Measurements from ENCODE around the gene SERTAD3. TPM values are rescaled to one million over a fixed set of nuclear protein-coding genes. Genes with fewer than 3 reads are reported as not detected.

The SERTAD3 gene
- total RNA-seq, 4 donors from 2014 or later = 13.7 to 17.5 (median 15.5) TPM

- TF ChIP-seq CTCF (IDR thresholded peaks at IDR 0.05; ENCODE audit: low read depth) = no peak
These were observed 50.0 kb downstream of the SERTAD3 start for GRCh38 chr19:40393894-40394815.

- no peak for TF ChIP-seq CTCF (IDR thresholded peaks at IDR 0.05; ENCODE audit: low read depth)
These were observed 51.1 kb downstream of the SERTAD3 start for GRCh38 chr19:40392894-40393517.

GRCh38 chr19:40392123-40392522 is 52.0 kb downstream of the SERTAD3 start:
- no peak for TF ChIP-seq CTCF (IDR thresholded peaks at IDR 0.05; ENCODE audit: low read depth)

Small RNAs within 50 kb of the gene (small RNA-seq; reads per million reads assigned to genes)
- not detected for gene RF00017

Other genes with a start within 250 kb of the SERTAD3 start
- not detected for gene TTC9B, start 226.0 kb downstream of the SERTAD3 start, total RNA-seq
- gene CCNP, start 217.6 kb downstream of the SERTAD3 start, total RNA-seq = 1 to 10 TPM in 2 of 4 donors, not detected in 2; 1.5 TPM
- gene AKT2, start 159.0 kb downstream of the SERTAD3 start, total RNA-seq = 100 to 1,000 TPM in 1 of 4 donors, 10 to 100 TPM in 3; 81.7 to 175 (median 93.9) TPM
- gene C19orf47, start 95.9 kb downstream of the SERTAD3 start, total RNA-seq = 10 to 100 TPM in 3 of 4 donors, 1 to 10 TPM in 1; 6.8 to 19.2 (median 10.2) TPM
- 1,000 to 10,000 TPM in 1 of 4 donors, 100 to 1,000 TPM in 3; 142 to 1,114 (median 314) TPM for gene PLD3, start 95.6 kb downstream of the SERTAD3 start, total RNA-seq
- under 1 TPM in 2 of 4 donors, not detected in 2; 0.22 to 0.34 TPM for gene HIPK4, start 54.2 kb downstream of the SERTAD3 start, total RNA-seq
- gene PRX, start 31.0 kb downstream of the SERTAD3 start, total RNA-seq = 1 to 10 TPM; 2.0 to 8.1 (median 3.4) TPM
- gene SERTAD1, start 18.3 kb downstream of the SERTAD3 start, total RNA-seq = 10 to 100 TPM in 2 of 4 donors, 1 to 10 TPM in 2; 7.6 to 13.4 (median 11.1) TPM
- 100 to 1,000 TPM; 213 to 378 (median 247) TPM for gene BLVRB, start 21.4 kb upstream of the SERTAD3 start, total RNA-seq
- 1 to 10 TPM; 1.4 to 5.1 (median 2.3) TPM for gene SPTBN4, start 22.7 kb upstream of the SERTAD3 start, total RNA-seq
- 10 to 100 TPM; 29.0 to 48.4 (median 34.8) TPM for gene SHKBP1, start 132.5 kb upstream of the SERTAD3 start, total RNA-seq
- 100 to 1,000 TPM in 1 of 4 donors, 10 to 100 TPM in 3; 39.0 to 170 (median 78.7) TPM for gene LTBP4, start 157.0 kb upstream of the SERTAD3 start, total RNA-seq
- gene NUMBL, start 246.3 kb upstream of the SERTAD3 start, total RNA-seq = 10 to 100 TPM; 20.7 to 58.4 (median 50.0) TPM